GM18505 (cell line): ENCODE data around the gene TIFAB.

Source experiments
- ATAC-seq: cut with Tn5 transposase; IDR thresholded peaks from one replicate; pipeline ENCODE4 v1.9.1; 2021; ENCODE audit not compliant: unreplicated experiment
- POLR2A ChIP-seq: IDR thresholded peaks from 4 replicates; pipeline ENCODE4 v1.6.1; 2011; ENCODE audit warnings: borderline replicate concordance; ENCODE audit not compliant: insufficient read depth, insufficient read length; ENCODE audit errors: extremely low read depth

Gene TIFAB

GRCh38 chr5:135448071-135448739 lies 3.9 kb downstream of the TIFAB start:
- no peak for ATAC-seq
- no peak for TF ChIP-seq POLR2A

- ATAC-seq = no peak
- no peak for TF ChIP-seq POLR2A
Measured at GRCh38 chr5:135447298-135447929, 4.7 kb downstream of the TIFAB start, which contains the start of gene DCANP1. TSS of gene DCANP1 (minus strand) at chr5:135447348. CDS start at chr5:135447108, 240 bp downstream.

DNA sequence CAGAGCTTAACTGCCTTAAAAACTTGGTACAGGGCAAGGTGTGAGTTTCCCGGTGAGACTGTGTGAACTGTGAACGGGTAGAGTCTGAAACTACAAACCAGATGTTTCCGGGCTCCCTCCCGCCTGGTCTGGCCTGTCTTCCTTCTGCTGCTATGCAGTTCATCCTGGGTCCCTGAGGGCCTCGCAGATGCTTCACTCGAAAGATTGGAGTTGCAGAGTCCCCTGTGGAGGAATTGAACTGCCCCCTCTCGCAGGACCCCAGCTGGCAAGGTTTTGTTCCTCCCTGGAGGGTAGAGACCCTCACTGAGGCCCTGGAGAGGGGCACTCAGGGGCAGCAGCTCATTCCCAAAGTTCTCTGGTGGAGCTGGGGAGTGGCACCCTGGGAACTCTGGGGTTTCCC lies 5.5 kb downstream of the TIFAB start:
- no peak for TF ChIP-seq POLR2A
- ATAC-seq = no peak

GRCh38 chr5:135446206-135446605 lies 5.9 kb downstream of the TIFAB start:
- no peak for TF ChIP-seq POLR2A
- no peak for ATAC-seq

GRCh38 chr5:135445306-135445985 lies 6.7 kb downstream of the TIFAB start:
- no peak for TF ChIP-seq POLR2A
- ATAC-seq = no peak

GRCh38 chr5:135444881-135445280 lies 7.3 kb downstream of the TIFAB start:
- TF ChIP-seq POLR2A = no peak
- no peak for ATAC-seq

DNA sequence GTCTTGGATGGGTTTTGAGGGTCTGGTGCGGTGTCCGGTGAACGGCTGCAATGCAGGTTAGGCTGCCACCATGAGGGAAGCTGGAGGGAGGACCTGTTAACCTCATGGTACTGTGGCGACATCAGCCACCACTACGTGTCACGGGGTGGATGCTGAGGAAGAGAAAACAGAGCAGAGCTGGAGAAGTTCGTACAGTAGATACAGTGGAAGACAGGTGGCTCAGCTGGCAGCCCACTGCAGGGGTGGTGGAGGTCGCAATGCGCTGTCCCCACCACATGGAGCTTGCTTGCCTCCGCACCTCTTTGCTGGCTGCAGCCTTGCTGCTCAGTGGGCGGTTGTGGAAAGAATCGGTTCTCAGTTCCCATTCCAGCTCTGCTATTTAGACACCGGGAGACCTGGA lies 7.8 kb downstream of the TIFAB start:
- no peak for TF ChIP-seq POLR2A
- ATAC-seq = no peak

DNA sequence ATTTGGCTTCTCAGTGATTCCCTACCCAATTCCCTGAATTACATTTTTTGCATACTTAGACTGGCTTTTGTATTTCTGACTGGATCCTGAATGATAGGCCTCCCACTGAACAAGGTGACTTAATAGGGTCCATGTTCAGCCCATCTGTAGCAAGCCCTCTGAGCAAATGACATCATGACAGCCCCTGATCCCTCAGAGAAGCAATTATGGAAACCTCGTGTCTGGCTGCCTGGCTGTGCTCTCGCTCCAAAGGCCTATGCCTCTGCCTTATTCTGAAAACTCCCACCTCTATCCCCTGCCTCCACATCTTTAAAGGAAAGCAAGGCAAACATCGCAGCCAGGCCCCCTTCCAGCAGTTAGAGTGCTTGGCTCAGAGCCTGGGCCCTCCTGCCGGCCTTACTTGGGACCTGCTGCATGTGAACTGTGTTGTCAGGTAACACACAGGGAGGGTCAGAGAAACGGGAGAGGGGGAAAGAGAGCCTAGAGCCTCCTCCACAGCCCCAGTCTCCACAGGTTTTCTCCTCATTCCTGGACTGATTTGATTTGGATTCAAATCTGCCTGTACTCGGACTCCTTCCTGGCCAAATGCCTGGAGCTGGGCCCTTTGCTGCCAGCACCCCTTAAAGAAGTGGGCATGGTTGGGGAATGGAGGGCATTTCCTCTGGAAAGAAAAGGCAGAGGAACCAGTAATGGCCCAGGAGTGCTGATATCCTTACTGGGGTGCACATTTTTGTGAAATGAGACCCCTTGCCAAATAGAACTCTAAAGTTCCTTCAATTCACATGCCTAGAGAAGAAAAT lies 8.8 kb downstream of the TIFAB start:
- ATAC-seq = no peak
- TF ChIP-seq POLR2A = no peak

DNA sequence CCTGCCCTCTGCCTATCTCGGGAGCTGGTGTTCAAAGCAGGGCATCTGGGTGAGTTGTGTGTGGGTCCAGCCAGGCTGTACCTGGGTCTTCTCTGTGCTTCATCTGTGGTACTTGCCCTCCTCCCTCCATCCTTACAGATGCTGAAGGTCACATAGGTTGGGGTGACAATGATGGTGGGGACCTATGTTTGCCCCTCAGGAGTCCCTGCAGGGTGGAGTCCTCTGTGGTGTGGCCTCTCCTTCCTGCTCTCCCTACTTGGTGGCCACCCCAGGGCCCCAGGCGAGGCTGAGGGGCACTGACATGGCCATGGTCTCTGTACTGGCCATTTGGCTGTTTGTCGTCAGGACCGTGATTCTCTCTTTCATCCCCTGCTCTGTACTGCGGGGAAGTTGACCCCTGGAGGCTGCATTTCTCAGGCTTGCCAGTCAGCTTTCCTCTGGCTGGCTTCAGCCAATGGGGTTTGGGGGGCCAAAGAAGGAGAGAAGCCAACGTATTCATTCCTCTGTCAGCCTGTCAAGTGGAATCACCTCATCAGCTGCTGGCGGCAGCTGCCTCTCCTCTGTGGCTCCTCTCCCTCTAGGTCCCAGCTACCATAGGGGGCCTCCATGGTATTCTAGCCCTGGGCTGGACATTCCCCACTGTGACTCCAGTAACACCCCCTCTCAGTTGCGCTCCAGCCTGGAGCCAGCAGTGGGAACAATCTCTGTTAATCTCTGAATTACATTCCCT lies 9.6 kb downstream of the TIFAB start:
- ATAC-seq = no peak
- TF ChIP-seq POLR2A = no peak

- no peak for TF ChIP-seq POLR2A
- ATAC-seq = no peak
Measured at GRCh38 chr5:135441919-135442318, 10.2 kb downstream of the TIFAB start.

- ATAC-seq = no peak
- no peak for TF ChIP-seq POLR2A
Measured at GRCh38 chr5:135441350-135441831, 10.8 kb downstream of the TIFAB start.

DNA sequence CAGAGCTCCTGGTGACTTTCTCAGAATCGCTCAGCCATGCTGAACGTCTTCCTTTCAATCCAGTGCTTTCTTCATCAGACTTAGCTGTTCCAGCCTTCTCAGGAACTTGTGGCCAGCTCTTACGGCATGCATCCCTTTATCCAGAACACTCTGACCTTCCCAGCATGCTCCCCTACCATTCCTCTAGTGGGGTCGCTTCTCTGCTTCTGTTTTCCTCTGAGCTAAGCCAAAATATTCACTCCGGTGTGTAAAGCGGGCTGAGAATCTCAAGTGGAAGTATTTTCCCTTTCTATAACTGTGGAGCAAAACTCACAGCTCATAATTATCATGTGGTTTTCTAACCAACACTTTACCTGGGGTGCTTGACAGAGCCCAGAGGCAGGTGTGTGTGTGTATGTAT lies 11.2 kb downstream of the TIFAB start:
- no peak for ATAC-seq
- no peak for TF ChIP-seq POLR2A
